ENCODE data around the gene ARSJ.

GRCh38 chr4:113971706-113972360 is 7.6 kb downstream of the ARSJ start:
- TF ChIP-seq, protein P1, sequence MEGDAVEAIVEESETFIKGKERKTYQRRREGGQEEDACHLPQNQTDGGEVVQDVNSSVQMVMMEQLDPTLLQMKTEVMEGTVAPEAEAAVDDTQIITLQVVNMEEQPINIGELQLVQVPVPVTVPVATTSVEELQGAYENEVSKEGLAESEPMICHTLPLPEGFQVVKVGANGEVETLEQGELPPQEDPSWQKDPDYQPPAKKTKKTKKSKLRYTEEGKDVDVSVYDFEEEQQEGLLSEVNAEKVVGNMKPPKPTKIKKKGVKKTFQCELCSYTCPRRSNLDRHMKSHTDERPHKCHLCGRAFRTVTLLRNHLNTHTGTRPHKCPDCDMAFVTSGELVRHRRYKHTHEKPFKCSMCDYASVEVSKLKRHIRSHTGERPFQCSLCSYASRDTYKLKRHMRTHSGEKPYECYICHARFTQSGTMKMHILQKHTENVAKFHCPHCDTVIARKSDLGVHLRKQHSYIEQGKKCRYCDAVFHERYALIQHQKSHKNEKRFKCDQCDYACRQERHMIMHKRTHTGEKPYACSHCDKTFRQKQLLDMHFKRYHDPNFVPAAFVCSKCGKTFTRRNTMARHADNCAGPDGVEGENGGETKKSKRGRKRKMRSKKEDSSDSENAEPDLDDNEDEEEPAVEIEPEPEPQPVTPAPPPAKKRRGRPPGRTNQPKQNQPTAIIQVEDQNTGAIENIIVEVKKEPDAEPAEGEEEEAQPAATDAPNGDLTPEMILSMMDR (IDR thresholded peaks at IDR 0.05): no peak
- TF ChIP-seq SIN3A (IDR thresholded peaks at IDR 0.05; ENCODE audit: borderline replicate concordance, insufficient read depth, low read depth, low read length) (no peak), TCF7L2 (IDR thresholded peaks at IDR 0.05; ENCODE audit: low read depth, low read length) (no peak)

All from Panc1 (cell line).